Type B pancreatic cell (in vitro differentiated cells): ENCODE data around the gene MEF2A. TPM values are rescaled to one million over a fixed set of nuclear protein-coding genes. Genes with fewer than 3 reads are reported as not detected.

Experiments
- DNase-seq: peaks from one replicate; pipeline ENCODE4 v3.0.0; 2021; ENCODE audit warnings: mixed read lengths; ENCODE audit not compliant: unreplicated experiment; ENCODE audit errors: extremely low spot score
- H3K27ac Mint-ChIP-seq: 2 replicates; pipeline ENCODE4 v1.8.0; 2021; ENCODE audit warnings: mild to moderate bottlenecking, mixed read lengths
- H3K27me3 Mint-ChIP-seq: 2 replicates; pipeline ENCODE4 v1.8.0; 2021; ENCODE audit warnings: mixed read lengths
- H3K36me3 Mint-ChIP-seq: 2 replicates; pipeline ENCODE4 v1.8.0; 2021; ENCODE audit warnings: mixed read lengths
- H3K4me1 Mint-ChIP-seq: one replicate; pipeline ENCODE4 v1.8.0; 2021; ENCODE audit warnings: mixed read lengths; ENCODE audit not compliant: unreplicated experiment
- H3K4me3 Mint-ChIP-seq: 2 replicates; pipeline ENCODE4 v1.8.0; 2021; ENCODE audit warnings: mild to moderate bottlenecking, mixed read lengths
- H3K9me3 Mint-ChIP-seq: 2 replicates; pipeline ENCODE4 v1.8.0; 2021; ENCODE audit warnings: mixed read lengths
- CTCF ChIP-seq: fragments of 200-600 bp; sonication (generic); conservative IDR thresholded peaks from 2 replicates; pipeline ENCODE4 v1.5.0; 2021; ENCODE audit warnings: antibody characterized with exemption, mild to moderate bottlenecking
- total RNA-seq: library from RNA; stranded (reverse); gene quantifications from 2 replicates; pipeline ENCODE4 v1.2.1, GENCODE V29; 2021; ENCODE audit warnings: low replicate concordance

Gene MEF2A
- total RNA-seq, 1 donor from 2014 or later = 26.0 TPM

- DNase-seq = no peak
- Mint-ChIP-seq H3K4me1 (peaks cover 8% of the 10 kb centered on the region), H3K9me3 (peaks cover 21% of the 10 kb centered on the region), H3K4me3 (no peak overlapping the region), H3K27ac (no peak overlapping the region), H3K27me3 (no peaks in the 10 kb centered on the region), H3K36me3 (peaks cover 22% of the 10 kb centered on the region)
- TF ChIP-seq CTCF = no peak
Measured at GRCh38 chr15:99593070-99593469, 27.3 kb downstream of the MEF2A start.

GRCh38 chr15:99594916-99595315 lies 29.1 kb downstream of the MEF2A start:
- H3K36me3 Mint-ChIP-seq = peaks cover 35% of the 10 kb centered on the region
- no peaks in the 10 kb centered on the region for H3K27me3 Mint-ChIP-seq
- TF ChIP-seq CTCF = no peak
- no peak overlapping the region for H3K27ac Mint-ChIP-seq
- H3K4me1 Mint-ChIP-seq = peaks cover 8% of the 10 kb centered on the region
- DNase-seq = no peak
- H3K4me3 Mint-ChIP-seq = no peak overlapping the region
- H3K9me3 Mint-ChIP-seq = peaks cover 22% of the 10 kb centered on the region

- Mint-ChIP-seq H3K36me3 (peaks cover 56% of the 10 kb centered on the region), H3K4me3 (no peak overlapping the region), H3K4me1 (no peaks in the 10 kb centered on the region), H3K27ac (no peak overlapping the region), H3K9me3 (peaks cover 17% of the 10 kb centered on the region), H3K27me3 (no peaks in the 10 kb centered on the region)
- TF ChIP-seq CTCF = no peak
- no peak for DNase-seq
Measured at GRCh38 chr15:99598296-99598695, 32.5 kb downstream of the MEF2A start.

GRCh38 chr15:99603828-99604227 lies 38.0 kb downstream of the MEF2A start:
- no peak for TF ChIP-seq CTCF
- Mint-ChIP-seq H3K4me3 (no peak overlapping the region), H3K9me3 (peaks cover 5% of the 10 kb centered on the region), H3K27ac (no peak overlapping the region), H3K36me3 (peaks cover 43% of the 10 kb centered on the region), H3K4me1 (peaks cover 11% of the 10 kb centered on the region), H3K27me3 (no peaks in the 10 kb centered on the region)
- DNase-seq = no peak

- no peaks in the 10 kb centered on the region for H3K27me3 Mint-ChIP-seq
- H3K4me3 Mint-ChIP-seq = no peak overlapping the region
- DNase-seq = no peak
- peaks cover 5% of the 10 kb centered on the region for H3K9me3 Mint-ChIP-seq
- TF ChIP-seq CTCF = no peak
- H3K36me3 Mint-ChIP-seq = peaks cover 37% of the 10 kb centered on the region
- H3K27ac Mint-ChIP-seq = no peak overlapping the region
- H3K4me1 Mint-ChIP-seq = peaks cover 11% of the 10 kb centered on the region
Measured at GRCh38 chr15:99604865-99605264, 39.1 kb downstream of the MEF2A start.

GRCh38 chr15:99605490-99605931 lies 39.7 kb downstream of the MEF2A start:
- Mint-ChIP-seq H3K4me1 (peaks cover 11% of the 10 kb centered on the region), H3K27me3 (no peaks in the 10 kb centered on the region), H3K9me3 (no peaks in the 10 kb centered on the region)

More at GRCh38 chr15:99605490-99605931, 39.7 kb downstream of the MEF2A start:
- no peak overlapping the region for H3K27ac Mint-ChIP-seq
- peaks cover 31% of the 10 kb centered on the region for H3K36me3 Mint-ChIP-seq
- no peak overlapping the region for H3K4me3 Mint-ChIP-seq
- no peak for TF ChIP-seq CTCF
- no peak for DNase-seq
